GM18867 (cell line): ENCODE data around the gene SYNM.

Experiments
- ATAC-seq: cut with Tn5 transposase; IDR thresholded peaks from one replicate; pipeline ENCODE4 v1.9.1; 2021; ENCODE audit warnings: mild to moderate bottlenecking, moderate library complexity; ENCODE audit not compliant: unreplicated experiment

The SYNM gene

DNA sequence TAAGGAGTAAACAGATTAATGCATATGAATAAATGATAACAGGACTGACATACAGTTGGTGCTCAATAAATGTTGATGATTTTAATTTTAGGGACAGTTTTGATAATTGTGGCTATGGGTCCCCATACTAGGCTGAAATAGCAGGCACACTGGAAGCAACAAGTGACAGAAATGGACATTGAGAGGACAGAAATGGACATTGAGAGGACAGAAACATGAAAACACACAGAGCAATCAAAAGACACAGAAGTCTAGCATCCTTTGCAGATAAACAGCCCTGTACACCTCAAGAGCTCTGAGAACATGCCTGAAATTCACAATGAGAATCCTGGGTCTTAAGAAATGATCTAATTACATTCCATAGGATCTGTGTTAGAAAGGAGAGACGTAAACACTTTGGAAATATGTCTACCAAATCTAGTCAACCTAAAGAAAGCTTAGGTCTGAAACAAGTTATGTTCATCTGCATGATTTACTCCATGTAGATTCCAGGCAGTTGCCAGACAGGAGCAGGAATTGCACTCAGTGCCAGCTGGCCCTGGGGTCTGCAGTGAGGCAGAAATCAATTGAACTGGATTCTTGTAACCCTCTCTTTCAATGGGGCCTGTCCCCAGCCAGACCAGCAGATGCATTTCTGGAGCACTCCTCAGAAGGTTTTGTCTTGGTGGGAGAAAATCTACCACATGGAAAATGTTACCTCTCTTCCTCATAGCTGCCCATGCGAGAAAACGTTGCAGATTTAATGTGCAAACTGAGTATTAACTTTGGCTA is 60.3 kb downstream of the SYNM start:
- no peak for ATAC-seq

DNA sequence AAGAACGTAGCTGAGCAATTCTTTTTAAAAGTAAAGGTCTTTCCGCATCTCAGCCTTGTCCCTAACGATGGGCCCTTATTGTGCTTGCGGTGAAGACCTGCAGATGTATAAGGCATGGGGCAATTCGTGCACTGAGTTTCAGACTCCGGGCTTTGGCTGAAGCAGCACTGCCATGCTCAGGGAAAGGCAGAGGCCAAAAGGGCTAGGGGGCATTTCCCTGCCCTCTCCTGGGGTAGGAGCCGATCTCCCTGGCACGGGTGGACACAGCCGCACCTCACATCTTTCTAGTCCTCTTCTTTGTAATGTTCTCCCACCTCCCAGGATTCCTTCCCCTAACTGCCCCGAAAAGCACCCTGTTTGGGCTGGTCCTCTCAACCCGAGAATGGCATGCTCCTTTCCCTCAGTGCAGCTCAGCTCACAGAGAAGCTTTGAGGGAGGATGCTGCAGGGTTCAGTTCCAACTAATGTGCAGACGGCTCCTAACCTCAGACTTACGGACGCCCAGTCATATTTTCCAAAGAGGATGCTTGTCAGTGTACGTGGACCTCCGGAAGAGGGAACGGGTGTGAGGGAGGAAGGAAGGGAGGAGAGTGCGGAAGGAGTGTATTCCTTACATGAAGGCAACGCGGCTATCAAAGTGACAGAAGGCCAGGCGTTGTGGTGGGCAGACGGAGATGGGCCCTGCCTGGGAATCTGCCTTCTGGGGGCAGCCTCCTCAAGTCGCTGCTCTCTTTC is 61.2 kb downstream of the SYNM start:
- ATAC-seq = no peak

GRCh38 chr15:99167201-99167600 is 62.3 kb downstream of the SYNM start:
- ATAC-seq = no peak

DNA sequence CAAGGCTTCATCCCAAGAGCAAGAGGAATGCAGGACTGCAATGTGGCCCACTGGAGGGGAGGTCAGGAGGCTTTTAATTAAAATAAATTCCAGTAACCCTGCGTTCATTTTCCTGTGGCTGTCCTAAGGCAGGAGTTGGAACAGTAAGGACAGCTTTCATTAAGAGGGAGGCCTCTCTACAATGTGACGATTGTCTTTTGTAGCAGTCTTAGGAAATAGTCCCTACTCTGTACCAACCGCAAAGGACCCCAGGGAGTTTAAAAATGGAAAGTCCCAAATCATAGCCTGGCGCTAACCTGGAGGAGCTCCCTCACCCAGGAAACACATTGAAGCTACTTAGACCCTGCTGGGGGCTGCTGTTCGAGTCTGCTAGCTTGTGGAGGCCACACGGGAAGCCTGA is 62.8 kb downstream of the SYNM start:
- no peak for ATAC-seq

DNA sequence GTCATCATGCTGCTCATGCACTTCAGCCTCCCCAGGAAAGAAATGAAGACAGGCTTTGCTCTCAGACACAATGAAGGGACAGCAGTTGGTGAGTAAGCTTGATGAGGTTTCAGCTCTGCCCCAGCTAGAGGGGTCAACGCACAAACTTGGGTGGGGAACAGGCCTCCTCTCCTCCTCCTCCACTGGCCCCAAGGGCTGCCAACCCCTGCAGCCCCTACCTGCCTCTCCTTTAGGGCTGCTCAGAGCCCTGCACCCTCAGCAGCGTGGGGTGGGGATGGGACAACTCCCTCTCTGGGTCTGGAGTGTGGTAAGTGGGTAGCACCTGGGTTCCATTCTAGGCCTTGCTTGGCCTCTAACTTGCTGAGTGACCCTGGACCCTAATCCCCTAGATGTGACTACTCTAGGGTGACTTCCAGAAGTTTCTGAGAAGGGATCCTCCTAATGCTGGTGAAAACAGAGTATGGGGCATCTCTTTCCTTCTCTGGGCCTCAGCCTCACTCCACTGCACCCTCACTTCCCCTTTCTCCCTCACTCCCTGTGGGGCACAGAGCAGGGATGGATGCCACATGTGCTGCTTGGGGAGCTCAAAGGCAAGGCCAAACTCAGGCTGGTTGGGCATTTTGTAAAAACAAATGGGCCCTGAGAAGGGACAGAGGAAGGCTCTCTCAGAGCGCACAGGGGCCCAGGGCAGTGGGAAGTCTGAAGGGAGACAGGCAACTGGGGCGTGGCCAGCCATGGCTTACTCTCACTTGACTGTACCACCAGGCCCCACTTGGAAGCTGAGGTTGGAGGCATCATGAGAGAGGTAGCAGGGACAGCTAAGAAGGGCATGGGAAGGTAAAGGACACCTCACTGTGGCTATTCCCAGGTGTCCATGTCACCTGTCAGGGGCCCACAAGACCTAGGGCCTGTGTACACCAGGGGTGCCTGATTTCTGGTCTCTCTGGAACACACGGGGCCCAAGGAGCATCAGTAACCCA is 64.0 kb downstream of the SYNM start:
- no peak for ATAC-seq

GRCh38 chr15:99169769-99170311 is 65.0 kb downstream of the SYNM start:
- ATAC-seq = no peak

DNA sequence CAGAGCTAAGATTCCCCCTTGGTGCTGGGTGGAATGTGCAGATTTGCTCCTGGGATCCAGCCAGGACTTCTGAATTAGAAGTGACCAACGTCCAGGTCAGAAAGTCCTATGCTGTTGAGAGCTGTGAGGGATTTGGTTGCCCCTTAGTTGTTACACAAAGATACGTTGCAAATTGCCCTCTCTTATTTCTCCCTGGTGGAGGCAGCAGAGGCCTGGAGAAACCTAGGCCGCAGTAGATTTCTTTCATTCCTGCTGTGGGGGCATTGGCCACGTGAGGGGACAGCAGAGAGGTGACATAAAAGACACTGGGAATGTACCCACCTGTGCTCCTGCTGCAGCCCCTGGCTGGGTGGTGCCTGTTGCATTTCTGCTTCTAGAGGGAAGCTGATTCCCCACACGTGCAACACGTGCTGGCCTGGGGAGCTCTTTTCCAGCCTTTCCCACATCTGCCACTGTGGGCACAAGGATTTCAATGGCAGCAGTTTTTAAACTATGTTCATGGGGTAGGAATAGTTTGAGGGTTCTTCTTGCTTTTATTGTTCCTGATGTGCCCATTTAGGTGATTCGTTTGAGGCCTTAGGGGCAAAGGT is 65.7 kb downstream of the SYNM start:
- ATAC-seq = no peak

DNA sequence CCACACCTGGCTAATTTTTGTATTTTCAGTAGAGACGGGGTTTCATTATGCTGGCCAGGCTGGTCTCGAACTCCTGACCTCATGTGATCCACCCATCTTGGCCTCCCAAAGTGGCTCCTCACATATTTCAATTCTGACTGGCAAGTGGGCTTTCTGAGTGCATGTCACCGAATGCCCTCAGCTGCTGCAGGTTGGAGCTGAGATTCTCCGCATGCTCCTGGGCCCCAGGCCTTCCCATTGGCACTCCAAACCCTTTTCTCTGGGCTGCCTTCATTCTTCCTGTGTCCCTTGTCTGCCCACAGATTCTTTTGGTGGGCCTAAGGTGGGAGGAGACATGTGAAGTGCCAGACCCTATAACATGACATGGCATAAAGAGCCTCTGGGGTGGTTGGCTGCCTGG is 67.3 kb downstream of the SYNM start:
- ATAC-seq = no peak

DNA sequence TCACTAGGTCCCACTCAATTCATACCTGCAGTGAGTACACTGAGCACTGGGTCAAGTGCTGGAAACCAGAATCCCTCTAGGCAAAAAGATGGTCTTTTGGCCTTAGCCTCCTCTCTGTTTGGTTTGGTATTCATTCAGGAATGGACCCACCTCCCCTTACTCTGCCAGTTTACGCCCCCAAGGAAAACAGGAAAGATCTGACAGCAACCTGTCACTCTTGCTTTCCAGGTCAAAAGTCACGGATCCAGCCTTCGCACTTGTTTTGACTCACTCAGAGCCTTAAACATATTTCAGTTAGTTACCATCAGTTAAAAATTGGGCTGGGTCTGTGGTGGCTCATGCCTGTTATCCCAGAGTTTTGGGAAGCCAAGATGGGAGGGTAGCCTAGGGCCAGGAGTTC is 68.1 kb downstream of the SYNM start:
- ATAC-seq = no peak

DNA sequence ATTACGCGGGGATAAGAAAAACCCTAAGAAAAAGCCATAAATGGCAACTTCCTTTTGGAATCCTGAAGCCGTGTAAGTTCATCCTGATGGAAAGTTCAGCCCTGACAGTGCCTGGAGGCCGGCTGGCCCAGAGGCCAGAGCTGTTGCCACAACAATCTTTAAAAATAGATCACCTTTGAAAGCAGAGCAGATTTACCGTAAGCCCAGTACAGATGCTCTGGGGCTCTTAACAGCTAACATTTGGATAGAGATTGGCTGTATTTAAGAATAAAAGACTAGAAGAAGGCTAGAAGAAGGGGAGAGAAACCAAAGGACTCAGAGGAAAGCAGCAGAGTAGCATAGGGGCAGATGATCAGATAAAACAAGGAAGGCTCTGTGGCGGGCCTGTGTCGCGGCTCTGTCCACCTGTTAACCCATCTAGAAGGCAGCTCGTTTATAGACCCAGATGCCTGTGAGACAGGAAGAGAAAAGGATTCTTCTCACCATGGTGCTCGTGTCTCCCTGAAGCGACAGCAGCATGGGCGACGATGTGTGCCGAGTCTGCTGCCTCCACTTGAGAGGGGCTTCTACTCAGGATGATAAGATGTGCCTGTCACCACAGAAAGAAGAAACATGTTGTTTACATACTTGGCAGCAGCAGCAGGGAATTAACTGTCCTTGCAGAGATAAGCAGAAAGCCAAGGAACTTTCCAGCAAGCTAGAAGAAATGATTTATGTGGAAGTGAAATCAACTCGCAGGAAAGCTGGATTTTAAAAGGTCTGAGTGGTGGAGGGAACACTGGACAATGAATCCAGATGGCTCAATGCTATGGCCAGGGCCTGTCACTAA is 69.9 kb downstream of the SYNM start:
- ATAC-seq = no peak

GRCh38 chr15:99176757-99177156 is 71.9 kb downstream of the SYNM start:
- no peak for ATAC-seq

- ATAC-seq = no peak
Measured at GRCh38 chr15:99177679-99178078, 72.8 kb downstream of the SYNM start.

- no peak for ATAC-seq
Measured at GRCh38 chr15:99180086-99180963, 75.4 kb downstream of the SYNM start.

- no peak for ATAC-seq
Measured at GRCh38 chr15:99180964-99181306, 76.1 kb downstream of the SYNM start.

GRCh38 chr15:99181545-99181971 is 76.7 kb downstream of the SYNM start:
- no peak for ATAC-seq

DNA sequence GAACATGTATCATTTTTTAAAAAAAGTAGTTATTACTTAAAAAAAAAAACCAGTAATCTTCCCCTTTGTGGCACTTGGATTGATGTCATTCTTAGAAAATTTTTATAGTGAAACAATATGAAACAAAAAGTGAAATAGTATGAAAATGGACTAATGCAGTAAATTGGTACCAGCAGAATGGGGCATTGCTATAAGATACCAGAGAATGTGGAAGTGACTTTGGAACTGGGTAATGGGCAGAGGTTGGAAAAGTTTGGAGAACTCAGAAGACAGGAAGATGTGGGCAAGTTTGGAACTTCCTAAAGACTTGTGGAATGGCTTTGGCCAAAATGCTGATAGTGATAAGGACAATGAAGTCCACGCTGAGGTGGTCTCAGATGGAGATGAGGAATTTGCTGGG is 77.9 kb downstream of the SYNM start:
- ATAC-seq = no peak
